GM18508 (cell line): ENCODE data around the gene RPH3AL.

ENCODE experiments used
- ATAC-seq: cut with Tn5 transposase; IDR thresholded peaks from one replicate; pipeline ENCODE4 v1.9.1; 2021; ENCODE audit warnings: moderate number of reproducible peaks; ENCODE audit not compliant: insufficient read depth, unreplicated experiment

Gene RPH3AL

DNA sequence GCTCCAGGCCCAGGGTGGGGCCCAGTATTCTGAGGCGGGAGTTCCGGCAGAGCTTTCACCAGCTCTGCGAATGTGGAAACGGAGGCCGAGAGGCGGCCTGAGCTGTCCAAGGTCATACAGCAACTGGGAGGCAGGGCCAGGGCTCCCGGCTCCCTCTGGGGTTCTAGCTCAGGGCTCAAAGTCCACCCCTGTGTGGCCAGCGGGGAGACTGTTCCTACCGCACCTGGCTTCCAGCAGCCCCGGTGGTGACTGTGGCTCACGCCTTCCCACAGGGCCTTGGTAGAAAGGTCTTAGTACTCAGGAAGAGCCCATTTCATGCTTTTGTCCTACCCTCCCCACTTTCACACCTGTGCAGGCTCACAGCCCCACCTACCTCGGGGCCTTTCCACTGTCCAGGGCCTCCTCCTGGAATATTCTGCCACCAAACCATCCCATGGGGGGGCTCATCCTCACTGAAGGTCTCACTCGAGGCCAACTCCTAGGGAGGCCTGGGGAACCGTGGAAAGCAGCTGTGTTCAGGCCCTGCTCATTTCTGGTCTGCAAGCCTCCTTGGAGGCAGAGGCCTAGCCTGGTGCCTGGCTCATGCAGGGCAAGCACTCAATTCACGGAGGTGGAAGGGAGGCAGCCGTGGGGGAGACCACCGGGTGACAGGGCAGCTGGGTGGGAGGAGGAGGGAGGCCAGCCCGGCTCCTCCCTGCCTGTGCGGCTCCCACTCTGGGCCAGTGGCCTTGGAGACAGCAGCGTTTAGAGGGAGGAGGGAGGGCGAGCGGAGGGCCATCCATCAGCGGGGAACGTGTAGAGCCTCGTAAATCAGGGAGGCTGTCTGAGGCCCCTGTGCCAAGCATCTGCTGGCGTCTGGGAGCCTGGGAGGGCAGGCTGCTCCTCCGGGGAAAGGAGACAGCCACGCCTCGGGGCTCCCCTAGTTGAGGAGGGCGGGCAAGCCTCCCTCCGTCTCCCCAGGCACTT lies 158.5 kb downstream of the RPH3AL start:
- ATAC-seq = no peak

DNA sequence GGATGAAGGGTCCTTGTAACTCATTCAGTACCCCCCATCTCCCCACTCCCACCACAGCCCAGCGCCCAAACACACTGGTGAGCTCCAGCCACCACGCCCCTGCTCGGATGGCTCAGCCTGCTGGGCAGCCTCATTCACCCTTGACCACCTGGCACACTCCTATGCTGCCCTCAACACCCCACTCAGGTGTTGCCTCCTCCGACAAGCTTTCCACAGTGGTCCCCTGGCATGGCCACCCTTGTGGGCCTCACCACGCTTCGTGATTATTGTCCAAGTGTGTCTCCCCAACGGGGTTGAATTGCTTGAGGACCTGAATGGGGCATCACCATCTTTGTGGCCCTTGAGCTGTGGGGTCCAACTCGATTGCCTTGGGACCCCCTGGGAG lies 159.2 kb downstream of the RPH3AL start:
- no peak for ATAC-seq

DNA sequence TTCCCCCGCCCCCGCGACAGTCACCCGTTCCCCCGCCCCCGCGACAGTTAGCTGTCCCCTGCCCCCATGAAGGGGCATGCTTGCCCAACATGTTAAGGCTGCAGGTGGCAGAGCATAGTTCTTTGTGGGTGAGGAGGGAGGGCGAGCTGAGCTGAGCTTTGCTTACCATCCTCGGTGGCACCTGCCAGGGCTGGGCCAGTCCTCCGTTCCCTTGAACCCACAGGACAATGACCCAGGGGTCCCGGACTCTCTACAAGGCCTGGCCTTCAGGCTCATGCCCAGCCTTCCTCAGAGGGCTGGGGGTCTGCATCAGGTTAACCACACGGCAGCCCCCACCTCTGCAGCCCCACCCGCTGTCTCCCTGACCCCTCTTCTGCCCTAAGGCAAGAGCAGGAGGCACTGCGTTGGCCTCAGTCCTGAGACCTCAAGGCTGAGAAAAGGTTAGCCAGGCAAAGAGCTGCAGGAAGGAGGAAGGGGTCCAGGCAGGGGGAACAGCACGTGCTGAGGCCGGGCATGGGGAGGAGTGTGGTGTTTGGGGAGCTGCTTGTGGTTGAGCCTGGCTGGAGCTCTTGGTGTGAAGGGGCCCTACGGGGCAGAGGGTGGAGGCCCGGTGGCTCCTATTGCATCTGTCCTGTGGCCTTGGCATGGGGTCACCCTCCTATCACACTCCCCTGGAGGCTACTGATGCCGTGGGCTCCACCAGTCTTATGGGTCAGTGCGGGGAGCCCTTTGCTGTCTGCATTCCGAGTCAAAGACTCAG lies 159.8 kb downstream of the RPH3AL start:
- ATAC-seq = no peak

DNA sequence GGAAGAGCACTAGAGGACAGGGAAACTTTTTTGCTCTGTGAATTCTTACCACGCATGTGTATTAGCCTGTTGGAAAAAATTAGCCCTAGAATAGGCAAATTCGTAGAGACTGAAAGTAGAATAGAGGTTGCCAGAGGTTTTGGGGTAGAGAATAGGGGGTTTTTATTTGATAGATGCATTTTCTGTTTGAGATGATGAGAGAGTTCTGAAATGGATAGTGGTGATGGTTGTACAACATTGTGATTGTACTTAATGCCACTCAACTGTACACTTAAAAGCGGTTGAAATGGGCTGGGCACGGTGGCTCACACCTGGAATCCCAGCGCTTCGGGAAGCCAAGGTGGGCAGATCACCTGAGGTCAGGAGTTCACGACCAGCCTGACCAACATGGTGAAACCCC lies 163.2 kb downstream of the RPH3AL start:
- ATAC-seq = no peak

DNA sequence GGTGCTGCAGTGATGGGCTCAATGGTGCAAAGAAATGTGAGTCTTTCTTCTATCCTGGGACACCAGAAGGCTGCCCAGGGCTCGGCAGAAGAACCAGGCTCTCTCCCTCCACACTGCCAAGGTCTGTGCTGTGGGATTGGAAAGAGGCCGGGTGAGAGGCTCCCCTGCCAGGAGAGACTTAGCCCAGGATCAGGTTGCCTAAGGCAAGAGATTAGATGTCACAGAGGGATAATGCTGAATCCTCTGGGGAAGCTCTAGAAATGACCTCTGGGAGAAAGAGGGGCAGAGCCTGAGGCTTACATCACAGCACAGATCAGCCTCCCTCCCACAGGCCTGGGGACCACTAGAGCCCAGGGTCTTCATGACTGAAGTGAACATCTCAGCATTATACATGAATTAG lies 165.5 kb downstream of the RPH3AL start:
- no peak for ATAC-seq

DNA sequence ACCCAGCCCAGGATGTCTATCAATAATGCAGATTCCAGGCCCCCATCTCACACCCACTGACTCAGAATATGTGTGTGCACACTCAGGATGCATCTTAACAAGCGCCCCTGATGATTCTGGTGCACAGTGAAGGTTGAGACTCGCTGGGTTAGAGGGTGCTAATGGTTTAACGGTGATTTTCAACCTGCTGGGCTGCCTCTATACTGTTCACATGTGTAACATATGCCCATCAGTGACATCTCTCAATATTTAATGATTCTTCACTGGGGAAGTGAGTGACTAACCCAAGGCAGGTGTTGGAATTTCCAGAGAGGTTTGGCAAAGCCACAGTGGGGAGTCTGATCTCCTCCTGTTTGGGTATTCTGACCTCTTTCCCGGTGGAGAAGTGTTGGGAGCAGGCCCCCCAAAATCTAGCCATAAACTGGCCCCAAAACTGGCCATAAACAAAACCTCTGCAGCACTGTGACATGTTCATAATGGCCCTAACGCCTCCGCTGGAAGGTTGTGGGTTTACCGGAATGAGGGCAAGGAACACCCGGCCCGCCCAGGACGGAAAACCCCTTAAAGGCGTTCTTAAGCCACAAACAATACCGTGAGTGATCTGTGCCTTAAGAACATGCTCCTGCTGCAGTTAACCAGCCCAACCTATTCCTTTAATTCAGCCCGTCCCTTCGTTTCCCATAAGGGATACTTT lies 167.0 kb downstream of the RPH3AL start:
- no peak for ATAC-seq

DNA sequence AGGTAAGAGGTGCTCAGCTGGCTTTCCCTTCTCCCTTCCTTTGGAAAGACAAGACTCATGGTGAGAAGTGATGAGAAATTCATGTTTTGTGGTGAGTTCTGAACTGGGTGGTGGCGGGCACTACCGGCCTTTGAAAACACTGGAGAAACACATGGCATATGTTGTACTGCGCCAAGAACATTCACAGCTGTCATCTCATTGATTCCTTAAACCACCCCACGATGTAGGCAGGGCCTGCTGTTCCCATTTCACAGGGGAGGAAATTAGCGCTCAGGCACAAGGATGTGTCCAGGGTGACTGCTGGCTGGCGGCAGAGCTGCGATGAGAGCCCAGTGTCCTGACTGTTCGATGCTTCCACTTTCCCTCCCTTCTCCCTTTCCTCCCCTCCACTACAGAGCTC lies 169.6 kb downstream of the RPH3AL start:
- no peak for ATAC-seq

DNA sequence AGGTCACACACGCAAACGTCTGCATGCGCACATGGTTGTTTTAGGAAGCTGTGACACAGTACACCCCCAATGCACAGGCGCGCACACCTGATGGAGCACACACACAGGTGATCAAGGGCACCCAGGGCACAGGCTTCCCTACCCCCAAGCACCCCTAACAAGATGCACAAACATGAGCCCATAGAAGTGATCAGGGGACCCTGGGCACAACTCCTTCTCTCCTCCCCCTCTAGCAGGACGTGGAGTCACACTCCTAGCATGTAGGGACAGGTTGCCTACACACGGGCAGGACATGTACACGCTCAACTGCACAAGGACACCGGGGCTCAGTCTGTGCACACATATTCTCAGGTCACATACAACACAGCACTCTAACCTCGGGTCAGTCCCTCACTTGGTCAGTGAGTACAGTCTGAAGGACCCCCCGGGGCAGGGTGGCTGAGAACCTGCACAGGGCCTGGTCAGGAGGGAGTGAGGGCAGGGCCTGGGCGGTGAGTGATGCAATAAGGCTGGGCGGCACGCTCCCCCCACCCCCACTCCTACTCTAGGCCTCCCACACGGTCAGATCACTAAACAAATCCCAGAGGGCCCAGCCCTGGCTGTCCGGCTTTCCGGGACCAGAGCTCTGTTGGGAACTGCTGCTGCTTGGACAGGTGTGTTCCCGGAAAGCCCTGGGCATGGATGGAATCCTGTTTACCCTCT lies 170.4 kb downstream of the RPH3AL start:
- no peak for ATAC-seq

DNA sequence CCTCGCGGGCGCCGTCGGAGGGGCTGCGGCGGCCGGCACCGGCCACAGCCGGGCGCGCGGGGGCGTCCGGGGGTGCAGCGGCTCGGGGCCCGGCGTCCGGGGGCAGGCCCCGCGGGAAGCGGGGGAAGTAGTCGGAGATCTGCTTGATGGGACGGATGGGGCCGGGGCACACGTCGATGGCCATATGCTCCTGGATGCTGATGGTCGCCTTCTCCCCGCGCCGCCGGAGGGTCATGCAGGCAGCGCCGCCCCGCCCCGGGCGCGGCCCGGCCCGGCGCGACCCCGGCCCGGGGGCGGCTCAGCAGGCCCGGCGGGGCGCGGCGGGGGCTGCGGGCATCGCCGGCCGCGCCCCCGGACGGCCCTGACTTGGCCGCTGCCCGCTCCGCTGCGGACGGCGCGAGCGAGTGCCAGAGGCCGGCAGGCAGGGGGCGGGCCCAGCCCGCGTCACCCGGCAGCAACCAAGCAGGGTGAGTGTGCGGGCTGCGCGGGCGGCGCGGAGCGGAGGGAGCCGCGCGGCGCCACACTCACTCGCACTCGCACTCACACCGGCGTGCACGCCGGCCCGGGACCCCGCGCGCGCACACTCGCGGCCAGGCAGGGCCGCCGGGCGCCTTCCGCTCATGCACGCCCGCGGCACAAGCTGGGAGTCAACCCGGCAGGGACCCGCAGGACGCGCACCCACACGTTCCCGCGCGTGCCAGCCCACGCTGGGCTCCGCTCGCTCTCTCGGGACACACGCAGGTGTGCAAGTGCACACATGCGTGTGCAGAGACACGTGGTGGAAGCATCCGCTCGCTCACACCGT lies 171.2 kb downstream of the RPH3AL start, which contains the start of gene DOC2B:
Gene DOC2B, minus strand, starts transcription at position 406 of the 805 bp plus-strand sequence. Its CDS starts 171 bp downstream, at position 235.
- no peak for ATAC-seq

DNA sequence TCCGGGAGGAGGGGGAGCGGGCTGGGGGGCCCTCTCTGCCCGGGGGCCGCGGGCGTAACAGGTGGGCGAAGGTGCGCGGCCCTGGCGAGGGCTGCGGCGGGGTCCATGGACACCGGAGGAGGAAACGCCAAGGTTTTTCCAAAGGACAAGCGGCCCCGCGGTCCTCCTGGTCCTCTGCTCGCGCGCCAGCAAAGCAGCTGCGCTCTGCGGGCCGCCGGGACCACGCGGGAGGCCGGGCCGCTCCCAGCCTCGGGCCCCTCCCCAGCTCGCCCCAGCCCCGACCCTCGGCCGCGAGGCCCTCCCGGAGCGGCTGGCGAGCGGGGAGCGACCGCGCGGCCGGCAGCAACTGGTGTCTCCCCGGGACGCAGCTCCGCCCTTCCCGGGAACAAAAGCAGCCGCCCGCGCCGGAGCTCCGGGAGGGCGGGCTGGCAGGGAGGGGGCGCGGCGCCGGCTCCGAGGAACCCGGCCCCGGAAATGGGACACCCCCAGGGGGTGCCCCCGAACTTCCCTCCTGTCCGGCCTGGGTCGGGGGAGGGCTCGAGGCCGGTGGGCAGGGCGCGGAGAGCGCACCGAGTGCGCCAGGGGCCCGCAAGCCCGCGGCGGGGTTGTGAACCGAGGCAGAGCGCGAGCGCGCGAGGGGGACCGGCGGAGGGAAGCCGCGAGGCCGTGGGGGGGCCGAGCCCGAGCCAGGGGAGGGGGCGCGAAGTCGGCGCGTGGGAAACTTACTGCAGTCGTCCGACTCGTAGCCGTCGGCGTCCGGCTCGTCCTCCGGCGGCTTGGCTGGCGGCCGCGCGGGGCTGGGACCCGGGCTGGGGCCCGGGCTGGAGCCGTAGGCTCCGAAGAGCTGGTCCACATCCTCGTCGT lies 172.0 kb downstream of the RPH3AL start:
- ATAC-seq = no peak

DNA sequence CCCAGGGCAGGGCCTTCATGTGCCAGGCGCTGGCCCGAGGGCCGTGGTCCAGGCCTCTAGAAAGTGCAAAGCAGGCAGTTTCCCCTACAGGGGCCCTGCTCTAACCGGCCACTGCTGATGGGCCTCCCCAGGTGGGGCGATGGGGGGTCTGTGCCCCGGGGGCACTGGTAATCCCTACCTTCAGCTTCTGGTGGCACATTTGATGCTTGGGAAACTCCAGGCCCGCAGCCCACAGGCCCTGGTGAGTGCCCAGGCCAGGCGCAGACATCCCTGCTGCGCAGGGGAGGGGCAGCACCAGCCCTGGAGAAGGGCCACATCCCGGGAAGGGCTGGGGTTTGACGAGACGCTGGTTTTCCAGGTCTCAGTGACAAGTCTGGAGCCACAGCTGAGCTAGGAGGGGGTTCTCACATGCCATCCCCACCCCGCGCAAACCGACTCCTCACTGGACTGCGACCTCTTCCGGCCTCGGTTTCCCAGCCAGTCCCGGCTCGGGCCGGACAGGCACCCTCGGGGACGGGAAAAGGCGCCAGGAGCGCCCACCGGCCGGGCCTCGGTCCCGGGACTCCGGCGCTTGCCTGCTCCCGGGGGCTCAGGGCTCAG lies 172.7 kb downstream of the RPH3AL start:
- no peak for ATAC-seq

DNA sequence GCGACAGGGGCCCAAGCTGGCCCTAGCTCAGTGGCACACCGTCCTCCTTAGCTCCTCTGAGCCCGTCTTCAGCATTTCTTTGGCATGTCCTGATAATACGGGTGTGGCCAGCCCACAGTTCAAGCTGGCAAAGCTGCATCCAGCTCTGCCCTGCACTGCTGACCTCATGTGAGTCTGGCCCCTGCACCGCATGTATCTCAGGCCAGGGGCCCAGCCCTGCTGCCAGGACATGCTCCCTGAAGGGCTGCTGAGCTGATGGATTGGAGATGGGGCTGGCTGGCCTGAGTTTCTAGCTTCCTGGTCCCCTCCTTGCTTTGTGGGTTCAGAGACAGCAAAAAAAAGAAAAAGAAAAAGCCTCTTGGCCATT lies 173.6 kb downstream of the RPH3AL start:
- ATAC-seq = no peak

DNA sequence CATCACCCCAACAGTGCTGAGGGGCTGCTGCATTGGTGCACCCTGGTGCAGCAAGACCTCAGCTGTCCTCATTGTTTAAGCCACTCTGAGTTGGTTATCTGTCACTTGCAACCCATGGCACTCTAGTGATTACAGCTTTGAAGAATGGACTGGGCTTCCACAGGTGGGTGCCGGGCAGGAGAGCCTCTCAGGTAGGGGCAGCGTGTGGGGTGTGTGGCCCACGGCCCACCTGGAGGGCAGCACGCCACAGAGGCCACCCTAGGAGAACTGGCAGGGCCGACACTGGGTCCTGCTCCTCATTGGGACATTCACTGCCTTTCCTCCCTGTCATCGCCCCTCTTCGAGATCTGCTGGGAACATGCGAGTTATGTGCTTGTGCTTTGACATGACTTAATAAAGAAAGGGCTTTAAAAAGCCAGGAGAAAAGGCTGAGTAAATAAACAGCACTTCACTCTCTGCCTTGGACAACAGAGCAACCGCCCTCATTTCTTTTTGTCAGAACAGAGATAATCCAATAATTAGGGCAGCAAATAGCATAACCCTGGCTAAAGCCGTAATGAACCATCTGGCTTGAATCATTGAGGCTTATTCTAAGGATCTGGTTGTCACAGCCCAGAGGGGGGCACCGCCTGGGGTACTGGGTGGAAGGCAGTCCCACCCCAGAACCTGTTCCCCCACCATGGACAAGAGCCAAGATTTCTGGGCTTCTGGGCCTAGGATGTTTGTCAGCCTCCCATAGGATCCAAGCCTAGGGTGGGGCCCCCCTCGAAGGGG lies 174.1 kb downstream of the RPH3AL start:
- no peak for ATAC-seq

DNA sequence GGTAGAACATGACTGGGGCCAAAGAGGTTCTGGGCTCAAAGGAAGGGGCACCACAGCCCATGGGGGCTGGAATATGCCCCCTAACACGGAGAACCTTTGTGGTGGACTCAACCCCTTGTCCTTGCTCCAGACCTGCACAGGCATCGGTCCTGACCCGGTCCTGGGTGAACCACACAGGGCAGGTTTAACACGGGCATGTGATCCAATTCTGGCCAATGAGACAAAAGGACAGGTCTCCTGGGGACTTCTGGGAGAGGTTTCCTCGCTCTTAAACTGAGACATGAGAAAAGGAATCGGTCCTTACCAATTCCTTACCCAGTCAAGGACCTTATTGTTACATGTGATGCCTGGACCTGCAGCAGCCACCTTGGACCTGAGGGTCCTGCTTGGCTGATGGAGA lies 174.8 kb downstream of the RPH3AL start:
- ATAC-seq = no peak

DNA sequence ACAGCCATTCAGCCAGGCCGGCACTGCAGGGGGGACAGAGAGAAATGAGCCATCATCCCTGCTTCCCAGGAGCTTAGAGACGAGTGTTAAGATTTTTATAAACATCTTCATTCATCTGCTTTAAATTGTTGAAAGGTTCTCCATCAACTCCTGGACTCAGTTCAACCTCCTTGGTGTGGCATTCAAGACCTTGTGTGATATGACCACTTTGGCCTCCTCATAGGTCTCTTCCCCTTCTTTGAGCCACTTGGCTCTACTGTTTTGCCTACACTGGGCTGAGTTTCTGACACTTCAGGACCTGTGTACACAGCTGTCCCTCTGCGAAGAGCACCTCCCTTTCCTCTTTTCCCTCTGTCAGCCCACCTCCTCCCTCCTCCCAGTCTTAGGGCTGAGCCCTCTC lies 175.5 kb downstream of the RPH3AL start:
- no peak for ATAC-seq

DNA sequence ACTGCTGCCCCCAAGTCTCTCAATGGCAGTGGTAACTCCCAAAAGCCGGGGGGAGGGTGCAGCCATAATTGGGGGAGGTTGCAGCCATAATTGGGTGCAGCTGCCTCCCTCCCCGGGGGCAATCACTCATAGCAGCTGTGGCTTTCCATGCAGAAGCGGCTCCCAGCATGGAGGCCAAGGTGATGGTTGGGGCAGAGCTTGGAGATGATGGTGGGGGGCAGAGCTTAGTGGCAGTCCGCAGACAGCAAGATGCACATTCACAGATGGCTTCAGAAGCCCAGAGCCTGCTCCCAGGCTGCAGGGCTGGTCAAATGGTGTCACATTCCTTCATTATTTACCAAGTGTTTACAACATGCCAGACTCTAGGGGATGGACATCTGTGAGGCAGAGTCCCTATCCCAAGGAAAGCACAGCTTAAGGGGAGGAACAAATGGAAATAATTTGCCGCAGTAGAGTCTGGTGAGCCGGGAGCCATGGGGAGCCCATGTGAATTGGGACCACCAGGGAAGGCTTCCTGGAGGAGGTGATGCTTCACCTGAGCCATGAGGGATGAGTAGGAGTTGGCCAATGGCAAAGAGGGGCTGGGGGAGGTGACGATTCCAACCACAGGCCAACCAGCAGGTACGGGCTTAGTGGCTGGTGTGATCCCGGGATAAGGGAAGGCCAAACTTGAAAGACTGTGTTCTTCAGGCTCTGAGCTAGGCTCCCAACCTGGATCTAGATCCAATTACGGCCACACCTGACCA lies 179.3 kb downstream of the RPH3AL start:
- ATAC-seq = no peak

DNA sequence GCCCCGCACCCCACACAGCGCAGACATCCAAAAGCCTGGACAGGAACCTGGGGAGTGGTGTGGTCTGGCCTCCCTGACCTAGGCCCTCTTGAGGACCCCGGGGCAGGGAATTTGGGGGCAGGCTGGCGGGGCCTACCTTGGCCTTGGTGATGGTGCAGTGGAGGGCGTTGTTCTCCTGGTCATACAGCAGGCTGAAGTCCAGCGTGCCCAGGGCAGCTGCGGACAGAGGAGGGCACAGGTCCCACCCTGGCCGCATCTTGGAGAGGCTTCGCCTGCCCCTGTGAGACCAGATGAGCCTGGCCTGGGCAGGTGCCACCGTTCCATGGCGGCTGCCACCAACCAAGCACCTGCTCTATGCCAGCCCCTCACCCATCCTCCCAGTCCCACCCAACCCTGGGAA lies 180.2 kb downstream of the RPH3AL start:
- no peak for ATAC-seq
